Smooth muscle cell (in vitro differentiated cells): ENCODE data around the gene C20orf144. TPM values are rescaled to one million over a fixed set of nuclear protein-coding genes. Genes with fewer than 3 reads are reported as not detected.

Experiments used
- DNase-seq: peaks from one replicate; lab custom pipeline; 2025; ENCODE audit not compliant: unreplicated experiment; lab: John Stamatoyannopoulos, UW
- H2AFZ ChIP-seq: fragments of 200-600 bp; sonication (generic); 2 replicates; pipeline ENCODE4 v1.6.0; 2016; ENCODE audit warnings: antibody characterized with exemption, low read depth, mild to moderate bottlenecking
- H3F3A ChIP-seq: fragments of 200-600 bp; sonication (generic); 2 replicates; pipeline ENCODE4 v1.6.0; 2017; ENCODE audit warnings: antibody characterized with exemption, low read depth
- H3K27ac ChIP-seq: fragments of 200-600 bp; sonication (generic); 2 replicates; pipeline ENCODE4 v1.5.1; 2016; ENCODE audit warnings: low read depth, mild to moderate bottlenecking
- H3K27me3 ChIP-seq: fragments of 200-600 bp; sonication (generic); 2 replicates; pipeline ENCODE4 v1.6.1; 2016; ENCODE audit warnings: low read depth, mild to moderate bottlenecking
- H3K36me3 ChIP-seq: fragments of 200-600 bp; sonication (generic); 2 replicates; pipeline ENCODE4 v1.5.1; 2016; ENCODE audit warnings: low read depth
- H3K4me1 ChIP-seq: fragments of 200-600 bp; sonication (generic); 2 replicates; pipeline ENCODE4 v1.5.1; 2016; ENCODE audit warnings: low read depth
- H3K4me2 ChIP-seq: fragments of 200-600 bp; sonication (generic); 2 replicates; pipeline ENCODE4 v1.6.0; 2016; ENCODE audit warnings: mild to moderate bottlenecking
- H3K4me3 ChIP-seq: fragments of 200-600 bp; sonication (generic); 2 replicates; pipeline ENCODE4 v1.5.1; 2016; ENCODE audit warnings: mild to moderate bottlenecking
- H3K79me2 ChIP-seq: fragments of 200-600 bp; sonication (generic); 2 replicates; pipeline ENCODE4 v1.6.0; 2016; ENCODE audit warnings: low read depth, mild to moderate bottlenecking
- H3K9ac ChIP-seq: fragments of 200-600 bp; sonication (generic); 2 replicates; pipeline ENCODE4 v1.6.0; 2016; ENCODE audit warnings: low read depth
- H3K9me3 ChIP-seq: fragments of 200-600 bp; sonication (generic); replicated peaks from 2 replicates; pipeline ENCODE4 v1.5.1; 2016; ENCODE audit warnings: low read depth
- H4K20me1 ChIP-seq: fragments of 200-600 bp; sonication (generic); 2 replicates; pipeline ENCODE4 v1.6.0; 2016; ENCODE audit warnings: low read depth
- WGBS: methylation state at CpG from one replicate; pipeline ENCODE4 v1.1.7; 2016; ENCODE audit warnings: low lambda C conversion rate; 5-methylcytosine and 5-hydroxymethylcytosine counted together
- polyA plus RNA-seq: library from polyadenylated mRNA; unstranded; fragments of >200 nt; fragmentation: Nextera tagmentation; extraction: Ambion mirVana; gene quantifications from 2 replicates; pipeline ENCODE4 v1.2.1, GENCODE V29; 2016
- total RNA-seq: library from RNA; depleted of rRNA; stranded (reverse); fragments of >200 nt; gene quantifications from 2 replicates; pipeline ENCODE4 v1.2.3, GENCODE V29; 2014
- TF ChIP-seq, protein P1 (sequence below): fragments of 200-600 bp; sonication (generic); IDR thresholded peaks from 2 replicates; pipeline ENCODE4 v1.5.1; 2017; ENCODE audit warnings: borderline replicate concordance, mild to moderate bottlenecking, antibody characterized with exemption; ENCODE audit not compliant: insufficient read depth, poor library complexity, severe bottlenecking

Gene C20orf144
- total and polyA plus RNA-seq, 2 experiments from 2014 or later: 0.73 to 1.1 TPM

DNA sequence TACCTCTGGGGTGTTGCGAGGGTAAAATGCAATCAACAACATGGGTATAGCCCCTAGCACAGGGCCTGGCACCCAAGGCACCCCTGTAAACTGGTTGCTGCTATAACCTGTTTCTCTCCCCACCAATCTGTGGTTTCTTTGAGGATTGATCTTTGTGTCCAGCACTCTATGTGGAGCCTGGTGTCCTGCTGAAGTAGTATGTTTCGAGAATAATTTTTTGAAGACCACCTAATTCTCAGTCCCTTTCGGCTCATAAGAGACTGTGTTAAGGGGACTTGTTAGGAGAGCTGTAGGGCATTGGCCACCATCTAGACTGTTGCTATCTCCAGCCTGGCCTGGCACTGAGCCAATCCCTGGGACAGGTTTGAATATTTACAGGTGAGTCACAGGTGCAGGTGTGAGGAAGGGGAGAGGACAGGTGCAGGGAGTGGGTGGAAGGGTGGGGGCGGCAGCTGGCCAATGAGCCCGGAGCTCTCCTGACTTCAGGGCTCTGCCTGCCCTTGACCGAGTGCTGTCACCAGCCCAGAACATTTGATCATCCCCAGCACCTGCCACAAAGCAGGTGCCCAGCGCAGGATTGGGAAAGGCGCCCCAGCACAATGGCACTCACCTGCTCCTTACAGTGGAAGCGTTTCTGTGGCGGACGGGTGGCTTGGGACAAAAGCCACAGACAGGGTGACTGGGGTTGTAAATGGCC lies 8.1 kb upstream of the C20orf144 start:
- TF ChIP-seq, protein P1, sequence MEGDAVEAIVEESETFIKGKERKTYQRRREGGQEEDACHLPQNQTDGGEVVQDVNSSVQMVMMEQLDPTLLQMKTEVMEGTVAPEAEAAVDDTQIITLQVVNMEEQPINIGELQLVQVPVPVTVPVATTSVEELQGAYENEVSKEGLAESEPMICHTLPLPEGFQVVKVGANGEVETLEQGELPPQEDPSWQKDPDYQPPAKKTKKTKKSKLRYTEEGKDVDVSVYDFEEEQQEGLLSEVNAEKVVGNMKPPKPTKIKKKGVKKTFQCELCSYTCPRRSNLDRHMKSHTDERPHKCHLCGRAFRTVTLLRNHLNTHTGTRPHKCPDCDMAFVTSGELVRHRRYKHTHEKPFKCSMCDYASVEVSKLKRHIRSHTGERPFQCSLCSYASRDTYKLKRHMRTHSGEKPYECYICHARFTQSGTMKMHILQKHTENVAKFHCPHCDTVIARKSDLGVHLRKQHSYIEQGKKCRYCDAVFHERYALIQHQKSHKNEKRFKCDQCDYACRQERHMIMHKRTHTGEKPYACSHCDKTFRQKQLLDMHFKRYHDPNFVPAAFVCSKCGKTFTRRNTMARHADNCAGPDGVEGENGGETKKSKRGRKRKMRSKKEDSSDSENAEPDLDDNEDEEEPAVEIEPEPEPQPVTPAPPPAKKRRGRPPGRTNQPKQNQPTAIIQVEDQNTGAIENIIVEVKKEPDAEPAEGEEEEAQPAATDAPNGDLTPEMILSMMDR: no peak
- Histone ChIP-seq H3K79me2 (no peaks in the 10 kb centered on the region), H3K9me3 (no peaks in the 10 kb centered on the region), H3F3A (peaks cover 7% of the 10 kb centered on the region), H3K4me3 (no peak overlapping the region), H3K4me2 (no peak overlapping the region), H3K36me3 (peaks cover 6% of the 10 kb centered on the region), H3K4me1 (no peaks in the 10 kb centered on the region), H3K27me3 (no peaks in the 10 kb centered on the region), H3K27ac (no peak overlapping the region), H3K9ac (no peak overlapping the region), H2AFZ (no peak overlapping the region), H4K20me1 (peaks cover 2% of the 10 kb centered on the region)
- no peak for DNase-seq
- 91% methylated on average over 11 of the region's 11 CpGs for WGBS

DNA sequence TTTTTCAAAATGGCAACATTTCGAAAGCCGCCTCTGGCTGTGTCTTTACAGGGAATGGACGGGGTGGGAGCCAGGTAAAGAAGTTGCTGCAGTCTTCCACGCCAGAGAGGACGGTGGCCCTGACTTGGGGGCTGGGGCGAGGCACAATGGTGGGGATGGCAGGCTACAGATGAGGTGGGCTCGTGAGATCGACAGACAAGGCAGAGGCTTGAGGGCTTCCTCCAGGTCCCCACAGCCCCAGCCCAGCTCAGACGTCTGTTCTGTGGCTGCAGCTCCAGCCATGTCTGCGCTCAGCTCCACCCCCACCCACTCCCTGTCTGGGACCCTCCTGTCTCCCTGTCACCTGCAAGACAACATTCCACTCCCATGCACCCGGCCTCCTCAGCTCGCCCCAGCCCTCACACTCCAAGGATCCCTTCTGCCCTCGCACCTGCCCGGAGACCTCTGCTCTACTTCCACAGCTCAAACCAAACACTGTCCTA lies 7.4 kb upstream of the C20orf144 start:
- H3F3A ChIP-seq: peaks cover 7% of the 10 kb centered on the region
- no peak for DNase-seq
- H3K27ac ChIP-seq: no peak overlapping the region
- no peaks in the 10 kb centered on the region for H3K9me3 ChIP-seq
- H4K20me1 ChIP-seq: no peaks in the 10 kb centered on the region
- H3K4me3 ChIP-seq: no peak overlapping the region
- TF ChIP-seq, protein P1: no peak
- no peaks in the 10 kb centered on the region for H3K4me1 ChIP-seq
- H3K27me3 ChIP-seq: no peaks in the 10 kb centered on the region
- H3K4me2 ChIP-seq: no peak overlapping the region
- H3K79me2 ChIP-seq: no peaks in the 10 kb centered on the region
- H3K9ac ChIP-seq: no peak overlapping the region
- H2AFZ ChIP-seq: no peak overlapping the region
- H3K36me3 ChIP-seq: peaks cover 6% of the 10 kb centered on the region
- 86% methylated on average over 14 of the region's 14 CpGs for WGBS

DNA sequence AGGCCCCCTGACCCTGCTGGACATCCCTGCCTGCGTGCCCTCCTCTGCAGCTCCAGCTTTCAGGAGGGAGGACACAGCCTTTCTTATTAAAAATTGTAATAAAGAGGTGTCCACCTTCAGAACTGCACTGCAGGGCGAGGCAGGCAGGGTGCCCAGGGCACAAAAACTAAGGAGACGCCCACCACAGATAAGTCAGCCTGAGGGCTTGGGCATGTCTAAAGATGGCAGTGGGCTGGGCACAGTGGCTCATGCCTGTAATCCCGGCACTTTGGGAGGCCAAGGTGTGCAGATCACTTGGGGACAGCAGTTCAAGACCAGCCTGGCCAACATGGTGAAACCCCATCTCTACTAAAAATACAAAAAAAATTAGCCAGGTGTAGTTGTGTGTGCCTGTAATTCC lies 7.0 kb upstream of the C20orf144 start:
- WGBS: 87% methylated on average over 4 of the region's 4 CpGs
- TF ChIP-seq, protein P1: no peak
- H3F3A ChIP-seq: peaks cover 7% of the 10 kb centered on the region
- DNase-seq: no peak
- no peaks in the 10 kb centered on the region for H3K79me2 ChIP-seq
- no peaks in the 10 kb centered on the region for H3K9me3 ChIP-seq
- no peaks in the 10 kb centered on the region for H4K20me1 ChIP-seq
- H3K4me2 ChIP-seq: no peak overlapping the region
- no peak overlapping the region for H3K27ac ChIP-seq
- H3K4me3 ChIP-seq: no peak overlapping the region
- H3K4me1 ChIP-seq: no peaks in the 10 kb centered on the region
- no peaks in the 10 kb centered on the region for H3K27me3 ChIP-seq
- H2AFZ ChIP-seq: no peak overlapping the region
- H3K9ac ChIP-seq: no peak overlapping the region
- peaks cover 6% of the 10 kb centered on the region for H3K36me3 ChIP-seq
